ENCODE results near the gene MBNL3.
"Not testable (repeated sequence)": the region's sequence is repeated elsewhere in the genome, so short reads cannot be mapped to it uniquely, and the experiment has no call there.

Gene MBNL3

DNA sequence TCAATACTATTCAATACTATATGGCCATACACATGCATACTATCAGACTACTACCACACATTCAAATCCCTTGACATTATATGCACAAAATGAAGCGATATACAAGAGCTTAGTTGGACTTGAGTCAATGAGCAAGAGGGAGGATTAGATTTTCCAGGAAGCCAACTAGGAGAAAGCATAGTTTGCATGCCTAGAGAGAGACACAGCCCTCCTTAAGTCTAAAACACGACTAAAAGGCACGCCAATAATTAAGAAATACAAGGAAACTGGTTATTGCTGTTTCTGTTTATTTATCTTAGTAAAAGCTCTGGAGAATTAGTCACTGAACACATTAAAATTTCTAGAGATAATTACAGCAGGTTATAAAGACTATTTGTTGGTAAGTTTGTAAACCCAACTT lies 21.8 kb downstream of the MBNL3 start:
- H3K4me3 ChIP-seq (ENCODE audit: insufficient read length, low read depth): no peak overlapping the region
- TF ChIP-seq ZNF274 (IDR thresholded peaks at IDR 0.05; ENCODE audit: low read depth, low read length): no peak
- TF ChIP-seq SUZ12 (IDR thresholded peaks at IDR 0.05; ENCODE audit: extremely low read depth, insufficient read depth, insufficient read length): no peak
- TF ChIP-seq YY1 (IDR thresholded peaks at IDR 0.05; ENCODE audit: insufficient read depth, insufficient read length): no peak
- no peaks in the 10 kb centered on the region for H3K36me3 ChIP-seq (ENCODE audit: insufficient read depth, insufficient read length, low read length)
- H3K4me1 ChIP-seq (ENCODE audit: insufficient read depth, insufficient read length): no peaks in the 10 kb centered on the region
- H3K9me3 ChIP-seq (ENCODE audit: insufficient read depth, low read length): no peaks in the 10 kb centered on the region; the same call in 1 of the 2 replicates
- no peak for DNase-seq (ENCODE audit: low read depth, low spot score)
- no peak overlapping the region for H3K9ac ChIP-seq (ENCODE audit: insufficient read length, low read depth)
- no peaks in the 10 kb centered on the region for H3K27me3 ChIP-seq (ENCODE audit: insufficient read depth, insufficient read length)

DNA sequence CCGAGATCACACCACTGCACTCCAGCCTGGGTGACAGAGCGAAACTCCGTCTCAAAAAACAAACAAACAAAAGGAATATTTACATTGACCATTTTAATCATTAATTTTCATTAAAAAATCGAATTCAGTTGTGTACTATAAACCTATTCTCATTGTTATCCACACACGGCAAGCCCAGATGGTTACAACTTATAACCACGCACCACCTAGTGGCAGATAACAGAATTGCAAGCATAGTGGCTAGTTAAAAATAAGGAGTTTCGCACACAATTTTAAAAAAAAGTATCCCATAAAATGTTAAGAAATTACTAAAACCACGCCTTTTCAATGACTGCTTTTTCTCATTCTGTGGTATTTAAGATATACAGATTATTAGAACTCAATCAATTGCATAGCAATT lies 25.4 kb downstream of the MBNL3 start:
- TF ChIP-seq SUZ12 (IDR thresholded peaks at IDR 0.05; ENCODE audit: extremely low read depth, insufficient read depth, insufficient read length): no peak
- TF ChIP-seq ZNF274 (IDR thresholded peaks at IDR 0.05; ENCODE audit: low read depth, low read length): no peak
- TF ChIP-seq YY1 (IDR thresholded peaks at IDR 0.05; ENCODE audit: insufficient read depth, insufficient read length): no peak
- H3K4me1 ChIP-seq (ENCODE audit: insufficient read depth, insufficient read length): no peaks in the 10 kb centered on the region
- no peaks in the 10 kb centered on the region; the same call in 1 of the 2 replicates for H3K9me3 ChIP-seq (ENCODE audit: insufficient read depth, low read length)
- DNase-seq (ENCODE audit: low read depth, low spot score): peak; percentile 1
- H3K27me3 ChIP-seq (ENCODE audit: insufficient read depth, insufficient read length): no peaks in the 10 kb centered on the region
- no peak overlapping the region for H3K9ac ChIP-seq (ENCODE audit: insufficient read length, low read depth)
- no peak overlapping the region for H3K4me3 ChIP-seq (ENCODE audit: insufficient read length, low read depth)
- H3K36me3 ChIP-seq (ENCODE audit: insufficient read depth, insufficient read length, low read length): no peaks in the 10 kb centered on the region

DNA sequence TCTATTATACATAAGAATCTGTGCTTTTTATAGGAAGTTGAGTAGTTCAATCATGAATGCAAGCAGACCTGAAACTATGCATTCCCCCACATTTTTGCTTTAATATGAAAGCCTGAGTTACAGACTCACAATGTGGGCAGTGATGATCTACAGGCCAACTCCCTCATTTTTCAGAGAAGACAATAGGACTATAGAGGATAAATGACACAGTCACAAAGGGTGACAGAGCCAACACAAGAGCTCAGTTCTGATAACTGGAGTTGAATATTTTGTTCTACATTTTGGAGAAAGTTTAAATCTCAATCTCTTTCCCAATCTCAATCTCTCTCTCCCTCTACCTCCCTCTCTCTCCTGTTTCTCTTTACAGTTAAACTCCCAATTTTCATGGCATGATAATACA lies 27.0 kb downstream of the MBNL3 start:
- H3K27me3 ChIP-seq (ENCODE audit: insufficient read depth, insufficient read length): no peaks in the 10 kb centered on the region
- no peak overlapping the region for H3K4me3 ChIP-seq (ENCODE audit: insufficient read length, low read depth)
- H3K36me3 ChIP-seq (ENCODE audit: insufficient read depth, insufficient read length, low read length): no peaks in the 10 kb centered on the region
- DNase-seq (ENCODE audit: low read depth, low spot score): no peak
- no peaks in the 10 kb centered on the region; the same call in 1 of the 2 replicates for H3K9me3 ChIP-seq (ENCODE audit: insufficient read depth, low read length)
- no peak overlapping the region for H3K9ac ChIP-seq (ENCODE audit: insufficient read length, low read depth)
- no peaks in the 10 kb centered on the region for H3K4me1 ChIP-seq (ENCODE audit: insufficient read depth, insufficient read length)
- TF ChIP-seq ZNF274 (IDR thresholded peaks at IDR 0.05; ENCODE audit: low read depth, low read length) (no peak), SUZ12 (IDR thresholded peaks at IDR 0.05; ENCODE audit: extremely low read depth, insufficient read depth, insufficient read length) (no peak), YY1 (IDR thresholded peaks at IDR 0.05; ENCODE audit: insufficient read depth, insufficient read length) (no peak)

DNA sequence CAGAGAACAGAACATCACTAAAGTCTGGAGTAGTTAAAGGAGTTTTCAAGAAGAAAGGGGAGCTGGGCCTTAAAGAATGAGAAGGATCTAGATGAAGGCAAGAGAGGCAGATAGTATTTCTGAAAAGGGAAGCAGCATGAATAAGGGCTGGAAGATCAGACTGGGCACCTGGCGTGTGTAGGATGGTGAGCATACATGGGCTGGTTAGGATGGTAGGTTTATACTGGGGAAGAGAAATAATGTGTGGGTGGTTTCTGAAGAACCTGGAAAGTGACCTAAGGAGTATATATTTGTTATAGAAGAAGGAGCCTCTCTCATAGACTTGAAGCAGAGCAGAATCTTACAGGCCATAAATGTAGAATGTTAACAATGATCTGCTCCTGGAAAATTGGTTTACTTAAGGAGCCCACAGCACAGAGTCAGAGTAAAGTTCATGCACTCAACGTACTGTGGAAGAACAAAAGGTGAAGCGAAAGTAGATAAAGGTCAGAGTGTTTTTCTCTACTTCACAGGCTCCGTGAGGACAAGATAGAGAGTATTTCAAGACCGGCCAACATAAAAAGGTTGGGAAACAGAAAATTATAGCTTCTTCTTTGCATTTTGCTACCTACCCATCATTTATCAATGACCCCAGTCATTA lies 35.8 kb downstream of the MBNL3 start:
- Histone ChIP-seq H3K9ac (ENCODE audit: insufficient read length, low read depth) (no peak overlapping the region), H3K4me1 (ENCODE audit: insufficient read depth, insufficient read length) (no peaks in the 10 kb centered on the region), H3K27me3 (ENCODE audit: insufficient read depth, insufficient read length) (no peaks in the 10 kb centered on the region), H3K36me3 (ENCODE audit: insufficient read depth, insufficient read length, low read length) (no peaks in the 10 kb centered on the region), H3K4me3 (ENCODE audit: insufficient read length, low read depth) (no peak overlapping the region), H3K9me3 (ENCODE audit: insufficient read depth, low read length) (no peaks in the 10 kb centered on the region)
- TF ChIP-seq ZNF274 (IDR thresholded peaks at IDR 0.05; ENCODE audit: low read depth, low read length) (no peak), SUZ12 (IDR thresholded peaks at IDR 0.05; ENCODE audit: extremely low read depth, insufficient read depth, insufficient read length) (no peak), YY1 (IDR thresholded peaks at IDR 0.05; ENCODE audit: insufficient read depth, insufficient read length) (no peak)
- DNase-seq (ENCODE audit: low read depth, low spot score): no peak

DNA sequence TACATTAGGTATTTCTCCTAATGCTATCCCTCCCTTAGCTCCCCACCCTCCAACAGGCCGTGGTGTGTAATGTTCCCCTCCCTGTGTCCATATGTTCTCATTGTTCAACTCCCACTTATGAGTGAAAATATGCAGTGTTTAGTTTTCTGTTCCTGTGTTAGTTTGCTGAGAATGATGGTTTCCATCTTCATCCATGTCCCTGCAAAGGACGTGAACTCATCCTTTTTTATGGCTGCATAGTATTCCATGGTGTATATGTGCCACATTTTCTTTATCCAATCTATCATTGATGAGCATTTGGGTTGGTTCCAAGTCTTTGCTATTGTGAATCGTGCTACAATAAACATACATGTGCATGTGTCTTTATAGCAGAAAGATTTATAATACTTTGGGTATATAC lies 42.9 kb downstream of the MBNL3 start:
- DNase-seq (ENCODE audit: low read depth, low spot score); H3K4me1 ChIP-seq (ENCODE audit: insufficient read depth, insufficient read length): not testable (repeated sequence)

DNA sequence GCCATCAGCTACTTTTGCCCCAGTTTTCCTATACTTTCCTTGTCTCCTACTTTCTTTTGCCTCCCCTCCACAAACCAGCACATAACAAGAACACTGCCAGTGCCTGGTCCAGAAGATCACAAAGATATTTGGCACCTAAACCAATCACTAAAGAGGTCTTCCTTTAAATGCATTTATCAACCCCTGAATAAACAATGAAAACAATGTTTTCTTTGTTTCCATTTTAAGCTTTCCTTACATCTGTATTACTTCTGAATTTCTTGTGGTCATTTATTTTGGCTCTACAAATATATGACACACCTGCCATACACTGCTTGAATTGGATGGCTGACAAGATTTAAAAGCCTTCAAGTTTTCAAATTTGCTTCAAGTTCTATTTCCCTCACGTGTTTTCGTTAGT lies 43.9 kb downstream of the MBNL3 start:
- no peaks in the 10 kb centered on the region for H3K4me1 ChIP-seq (ENCODE audit: insufficient read depth, insufficient read length)
- no peaks in the 10 kb centered on the region for H3K27me3 ChIP-seq (ENCODE audit: insufficient read depth, insufficient read length)
- H3K9me3 ChIP-seq (ENCODE audit: insufficient read depth, low read length): no peaks in the 10 kb centered on the region
- H3K4me3 ChIP-seq (ENCODE audit: insufficient read length, low read depth): no peak overlapping the region
- TF ChIP-seq ZNF274 (IDR thresholded peaks at IDR 0.05; ENCODE audit: low read depth, low read length) (no peak), YY1 (IDR thresholded peaks at IDR 0.05; ENCODE audit: insufficient read depth, insufficient read length) (no peak), SUZ12 (IDR thresholded peaks at IDR 0.05; ENCODE audit: extremely low read depth, insufficient read depth, insufficient read length) (no peak)
- no peak for DNase-seq (ENCODE audit: low read depth, low spot score)
- H3K9ac ChIP-seq (ENCODE audit: insufficient read length, low read depth): no peak overlapping the region
- no peaks in the 10 kb centered on the region for H3K36me3 ChIP-seq (ENCODE audit: insufficient read depth, insufficient read length, low read length)

More for the DNA sequence above, 42.9 kb downstream of the MBNL3 start:
- H3K27me3 ChIP-seq (ENCODE audit: insufficient read depth, insufficient read length); H3K36me3 ChIP-seq (ENCODE audit: insufficient read depth, insufficient read length, low read length); H3K9ac ChIP-seq (ENCODE audit: insufficient read length, low read depth); H3K9me3 ChIP-seq (ENCODE audit: insufficient read depth, low read length); H3K4me3 ChIP-seq (ENCODE audit: insufficient read length, low read depth): not testable (repeated sequence)

DNA sequence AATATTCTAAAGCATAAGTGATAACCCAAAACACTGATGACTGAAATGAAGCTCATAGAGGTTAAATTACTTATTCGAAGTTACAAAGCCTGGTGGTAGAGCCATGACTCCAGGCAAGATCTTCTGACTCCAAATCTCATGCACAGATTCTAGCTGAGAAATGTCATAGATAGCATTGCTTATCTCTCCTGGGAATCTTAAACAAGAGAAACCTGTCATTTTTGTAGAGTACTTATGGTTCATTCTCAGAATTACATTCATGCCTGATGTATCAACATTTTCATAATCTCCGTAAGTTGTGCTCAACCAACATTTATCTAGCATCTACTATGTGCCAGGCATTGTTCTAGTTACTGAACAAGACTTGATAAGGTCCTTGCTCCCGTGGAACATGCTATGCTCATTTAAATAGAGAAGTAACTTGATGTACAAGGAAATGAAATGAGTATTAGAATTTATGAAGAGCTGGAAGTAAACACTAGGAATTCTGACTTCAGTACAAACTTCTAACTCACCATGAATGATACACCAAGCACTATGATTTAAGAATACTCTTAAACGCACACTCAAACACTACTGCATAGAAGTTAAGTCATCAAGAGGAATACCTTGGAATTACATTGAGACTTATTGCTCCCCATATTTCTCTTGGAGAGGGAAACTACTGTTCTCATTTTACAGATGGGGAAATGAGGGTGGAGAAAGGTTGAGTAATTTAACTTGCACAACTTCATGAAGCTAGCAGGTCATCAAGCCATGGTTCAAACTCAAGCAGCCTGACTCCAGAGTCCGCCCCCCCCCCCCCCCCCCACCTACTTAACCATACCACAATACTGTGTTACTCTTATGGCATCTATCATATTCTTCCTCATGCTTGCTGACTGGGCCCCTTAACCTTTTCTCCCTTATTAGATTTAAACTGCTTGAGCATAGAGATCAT lies 45.4 kb downstream of the MBNL3 start:
- no peak for DNase-seq (ENCODE audit: low read depth, low spot score)
- TF ChIP-seq SUZ12 (IDR thresholded peaks at IDR 0.05; ENCODE audit: extremely low read depth, insufficient read depth, insufficient read length) (no peak), ZNF274 (IDR thresholded peaks at IDR 0.05; ENCODE audit: low read depth, low read length) (no peak), YY1 (IDR thresholded peaks at IDR 0.05; ENCODE audit: insufficient read depth, insufficient read length) (no peak)
- no peak overlapping the region for H3K4me3 ChIP-seq (ENCODE audit: insufficient read length, low read depth)
- no peaks in the 10 kb centered on the region for H3K27me3 ChIP-seq (ENCODE audit: insufficient read depth, insufficient read length)
- no peaks in the 10 kb centered on the region for H3K9me3 ChIP-seq (ENCODE audit: insufficient read depth, low read length)
- H3K4me1 ChIP-seq (ENCODE audit: insufficient read depth, insufficient read length): no peaks in the 10 kb centered on the region
- H3K36me3 ChIP-seq (ENCODE audit: insufficient read depth, insufficient read length, low read length): no peaks in the 10 kb centered on the region
- H3K9ac ChIP-seq (ENCODE audit: insufficient read length, low read depth): no peak overlapping the region
